ENCODE data around the gene SMPD2.

The SMPD2 gene

DNA sequence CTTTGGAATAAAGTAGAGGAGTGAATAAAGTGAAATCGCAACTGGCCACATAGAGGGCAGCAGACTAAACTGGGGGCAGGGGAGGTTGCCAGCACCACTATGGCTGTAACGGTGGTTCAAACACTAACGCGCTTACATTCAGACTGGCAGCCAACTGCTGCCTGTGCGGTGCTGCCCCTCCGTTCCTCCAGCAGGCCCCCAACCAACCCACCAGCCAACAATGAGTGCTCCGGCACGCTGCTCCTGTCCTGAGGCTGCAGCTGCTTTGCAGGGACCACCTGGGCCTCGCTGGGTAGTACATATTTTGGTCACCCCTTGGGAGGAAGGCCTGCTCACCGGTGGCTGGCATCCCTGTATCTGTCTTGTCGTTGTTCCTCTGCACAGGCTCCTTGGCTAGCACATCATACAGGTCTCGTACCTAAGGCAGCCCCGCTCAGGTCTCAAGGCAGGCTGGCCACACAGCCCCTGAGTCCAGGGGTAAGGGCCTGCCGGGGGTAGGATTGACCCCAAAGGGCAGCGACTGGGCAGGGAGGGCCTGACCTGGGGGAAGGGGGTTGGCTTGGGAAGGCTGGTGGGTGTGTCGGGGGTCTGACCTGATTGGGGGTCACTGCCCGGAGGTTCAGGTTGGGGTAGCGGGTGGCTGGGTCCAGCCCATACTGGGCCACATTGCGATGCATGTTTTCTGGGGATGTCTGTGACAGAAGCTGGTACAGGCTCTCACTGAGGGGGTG is 8.7 kb downstream of the SMPD2 start:
- no peak overlapping the region for H3K27ac ChIP-seq (ENCODE audit: low read depth, low read length, poor library complexity, severe bottlenecking)
- no peak overlapping the region for H3K4me3 ChIP-seq (ENCODE audit: low read depth, low read length, poor library complexity, severe bottlenecking)

DNA sequence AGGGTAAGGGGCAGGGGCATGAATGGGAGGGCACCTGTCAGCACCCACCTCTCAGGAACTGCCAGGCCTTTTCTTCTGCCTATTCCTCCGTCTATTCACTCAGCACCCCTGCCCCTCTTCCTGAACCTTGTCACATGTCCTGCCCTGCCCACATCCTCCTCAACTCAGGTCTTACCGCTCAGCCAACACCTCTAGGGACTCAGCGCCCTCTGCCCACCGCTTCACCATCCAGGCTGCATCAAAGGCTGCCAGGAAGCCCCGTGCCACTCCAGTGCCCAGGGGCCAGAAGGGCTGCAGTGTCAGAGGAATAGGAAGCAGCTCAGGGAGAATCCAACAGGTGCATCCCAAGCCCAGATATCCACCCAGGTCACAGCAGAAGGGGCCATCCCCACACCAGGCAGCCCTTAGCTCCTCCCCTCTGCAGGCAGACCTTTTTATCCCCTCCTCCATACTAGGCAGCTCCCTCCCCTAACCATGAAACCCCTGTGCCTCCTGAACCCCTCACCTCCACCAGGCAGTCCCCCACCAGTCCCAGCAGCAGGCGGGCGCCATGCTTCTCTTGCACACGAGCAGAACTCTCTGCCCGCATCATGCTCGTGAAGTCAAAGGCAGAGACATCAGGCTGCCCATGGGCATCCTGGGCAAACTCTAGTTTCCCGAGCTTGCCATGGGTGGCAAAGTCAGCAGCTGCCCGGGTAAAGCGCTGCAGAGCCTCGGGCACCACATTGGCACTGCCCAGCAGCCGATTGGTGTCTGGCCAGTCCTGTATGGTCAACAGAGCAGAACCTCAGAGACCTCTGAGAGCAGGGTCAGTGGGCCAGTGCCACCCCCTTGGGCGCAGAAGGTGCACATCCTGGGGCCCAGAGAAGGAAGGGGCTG is 9.5 kb downstream of the SMPD2 start:
- Histone ChIP-seq H3K79me2 (ENCODE audit: insufficient read depth, low read length) (no peaks in the 10 kb centered on the region), H3K9ac (ENCODE audit: low read length) (no peak overlapping the region), H3K4me2 (ENCODE audit: low read length) (no peak overlapping the region), H3F3A (ENCODE audit: insufficient read depth, low read length) (no peaks in the 10 kb centered on the region), H3K9me3 (ENCODE audit: low read length) (no peaks in the 10 kb centered on the region), H2AFZ (ENCODE audit: low read length) (no peak overlapping the region), H4K20me1 (ENCODE audit: insufficient read depth, low read length) (no peaks in the 10 kb centered on the region), H3K27ac (ENCODE audit: low read depth, low read length, poor library complexity, severe bottlenecking) (no peak overlapping the region), H3K4me1 (ENCODE audit: insufficient read depth, low read length, severe bottlenecking) (peaks cover 13% of the 10 kb centered on the region), H3K4me3 (ENCODE audit: low read depth, low read length, poor library complexity, severe bottlenecking) (no peak overlapping the region), H3K9me2 (ENCODE audit: low read depth, low read length) (no peaks in the 10 kb centered on the region), H3K27me3 (ENCODE audit: insufficient read depth, low read length) (no peaks in the 10 kb centered on the region), H3K36me3 (ENCODE audit: insufficient read depth, low read length) (peaks cover 41% of the 10 kb centered on the region)
- TF ChIP-seq, protein P1, sequence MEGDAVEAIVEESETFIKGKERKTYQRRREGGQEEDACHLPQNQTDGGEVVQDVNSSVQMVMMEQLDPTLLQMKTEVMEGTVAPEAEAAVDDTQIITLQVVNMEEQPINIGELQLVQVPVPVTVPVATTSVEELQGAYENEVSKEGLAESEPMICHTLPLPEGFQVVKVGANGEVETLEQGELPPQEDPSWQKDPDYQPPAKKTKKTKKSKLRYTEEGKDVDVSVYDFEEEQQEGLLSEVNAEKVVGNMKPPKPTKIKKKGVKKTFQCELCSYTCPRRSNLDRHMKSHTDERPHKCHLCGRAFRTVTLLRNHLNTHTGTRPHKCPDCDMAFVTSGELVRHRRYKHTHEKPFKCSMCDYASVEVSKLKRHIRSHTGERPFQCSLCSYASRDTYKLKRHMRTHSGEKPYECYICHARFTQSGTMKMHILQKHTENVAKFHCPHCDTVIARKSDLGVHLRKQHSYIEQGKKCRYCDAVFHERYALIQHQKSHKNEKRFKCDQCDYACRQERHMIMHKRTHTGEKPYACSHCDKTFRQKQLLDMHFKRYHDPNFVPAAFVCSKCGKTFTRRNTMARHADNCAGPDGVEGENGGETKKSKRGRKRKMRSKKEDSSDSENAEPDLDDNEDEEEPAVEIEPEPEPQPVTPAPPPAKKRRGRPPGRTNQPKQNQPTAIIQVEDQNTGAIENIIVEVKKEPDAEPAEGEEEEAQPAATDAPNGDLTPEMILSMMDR (IDR thresholded peaks at IDR 0.05; ENCODE audit: low read length): no peak
- TF ChIP-seq EZH2 (IDR thresholded peaks at IDR 0.05; ENCODE audit: borderline replicate concordance, low read length): no peak

More for the DNA sequence above, 8.7 kb downstream of the SMPD2 start:
- Histone ChIP-seq H3K9ac (ENCODE audit: low read length) (no peak overlapping the region), H3K4me1 (ENCODE audit: insufficient read depth, low read length, severe bottlenecking) (peaks cover 6% of the 10 kb centered on the region), H3K36me3 (ENCODE audit: insufficient read depth, low read length) (peaks cover 49% of the 10 kb centered on the region), H3K79me2 (ENCODE audit: insufficient read depth, low read length) (no peaks in the 10 kb centered on the region), H4K20me1 (ENCODE audit: insufficient read depth, low read length) (no peaks in the 10 kb centered on the region), H3F3A (ENCODE audit: insufficient read depth, low read length) (no peaks in the 10 kb centered on the region), H3K9me2 (ENCODE audit: low read depth, low read length) (no peaks in the 10 kb centered on the region), H2AFZ (ENCODE audit: low read length) (no peak overlapping the region), H3K4me2 (ENCODE audit: low read length) (no peak overlapping the region), H3K9me3 (ENCODE audit: low read length) (no peaks in the 10 kb centered on the region), H3K27me3 (ENCODE audit: insufficient read depth, low read length) (no peaks in the 10 kb centered on the region)
- no peak for TF ChIP-seq EZH2 (IDR thresholded peaks at IDR 0.05; ENCODE audit: borderline replicate concordance, low read length)
- TF ChIP-seq, protein P1 (IDR thresholded peaks at IDR 0.05; ENCODE audit: low read length): no peak

DNA sequence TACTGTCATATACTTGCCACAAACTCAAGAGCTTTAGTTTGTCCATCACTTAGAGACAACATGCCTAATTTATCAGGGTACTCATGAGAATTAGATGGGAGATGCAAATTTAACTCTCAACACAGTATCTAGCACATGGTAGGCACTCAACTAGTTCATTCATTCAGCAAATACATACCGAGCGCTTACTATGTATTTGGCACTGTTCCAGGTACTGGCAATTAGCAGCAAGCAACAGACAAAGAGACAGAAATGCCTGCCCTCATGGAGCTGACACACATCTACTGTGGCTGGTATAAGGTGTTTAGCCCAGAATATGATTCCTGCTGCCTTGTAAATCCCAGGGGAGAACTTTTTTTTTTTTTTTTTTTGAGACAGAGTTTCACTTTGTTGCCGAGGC is 10.3 kb downstream of the SMPD2 start:
- H3K79me2 ChIP-seq (ENCODE audit: insufficient read depth, low read length): no peaks in the 10 kb centered on the region
- H2AFZ ChIP-seq (ENCODE audit: low read length): no peak overlapping the region
- no peaks in the 10 kb centered on the region for H3K27me3 ChIP-seq (ENCODE audit: insufficient read depth, low read length)
- no peak overlapping the region for H3K9ac ChIP-seq (ENCODE audit: low read length)
- peaks cover 33% of the 10 kb centered on the region; the same call in 1 of the 2 replicates for H3K36me3 ChIP-seq (ENCODE audit: insufficient read depth, low read length)
- peaks cover 14% of the 10 kb centered on the region for H3K4me1 ChIP-seq (ENCODE audit: insufficient read depth, low read length, severe bottlenecking)
- H3K9me2 ChIP-seq (ENCODE audit: low read depth, low read length): no peaks in the 10 kb centered on the region
- H3K27ac ChIP-seq (ENCODE audit: low read depth, low read length, poor library complexity, severe bottlenecking): no peak overlapping the region
- no peaks in the 10 kb centered on the region for H3F3A ChIP-seq (ENCODE audit: insufficient read depth, low read length)
- H3K4me2 ChIP-seq (ENCODE audit: low read length): no peak overlapping the region
- H4K20me1 ChIP-seq (ENCODE audit: insufficient read depth, low read length): no peaks in the 10 kb centered on the region
- no peaks in the 10 kb centered on the region for H3K9me3 ChIP-seq (ENCODE audit: low read length)
- no peak for TF ChIP-seq EZH2 (IDR thresholded peaks at IDR 0.05; ENCODE audit: borderline replicate concordance, low read length)
- TF ChIP-seq, protein P1 (IDR thresholded peaks at IDR 0.05; ENCODE audit: low read length): no peak
- no peak overlapping the region for H3K4me3 ChIP-seq (ENCODE audit: low read depth, low read length, poor library complexity, severe bottlenecking)
